GM15510 (cell line): ENCODE measurements around the gene PRKAG2.

ENCODE experiments used
- POLR2A ChIP-seq: IDR thresholded peaks from 3 replicates; pipeline ENCODE4 v1.6.1; 2011; ENCODE audit warnings: borderline replicate concordance; ENCODE audit not compliant: insufficient read length; ENCODE audit errors: extremely low read depth

PRKAG2 gene

GRCh38 chr7:151595702-151596350 is 281.1 kb downstream of the PRKAG2 start:
- TF ChIP-seq POLR2A, result no peak

- no peak for TF ChIP-seq POLR2A
Observed at GRCh38 chr7:151592868-151593486, 283.9 kb downstream of the PRKAG2 start.

GRCh38 chr7:151592330-151592729 is 284.6 kb downstream of the PRKAG2 start:
- TF ChIP-seq POLR2A, result no peak

GRCh38 chr7:151591866-151592265 is 285.0 kb downstream of the PRKAG2 start:
- no peak for TF ChIP-seq POLR2A

GRCh38 chr7:151590850-151591771 is 285.8 kb downstream of the PRKAG2 start:
- no peak for TF ChIP-seq POLR2A

- no peak for TF ChIP-seq POLR2A
Observed at GRCh38 chr7:151590071-151590849, 286.7 kb downstream of the PRKAG2 start.

- no peak for TF ChIP-seq POLR2A
Observed at GRCh38 chr7:151588982-151589381, 287.9 kb downstream of the PRKAG2 start.

GRCh38 chr7:151586531-151587260 is 290.2 kb downstream of the PRKAG2 start:
- TF ChIP-seq POLR2A, result no peak

GRCh38 chr7:151585744-151586393 is 291.0 kb downstream of the PRKAG2 start:
- no peak for TF ChIP-seq POLR2A

- TF ChIP-seq POLR2A, result no peak
Observed at GRCh38 chr7:151581741-151582140, 295.2 kb downstream of the PRKAG2 start.

GRCh38 chr7:151579644-151580043 is 297.3 kb downstream of the PRKAG2 start:
- no peak for TF ChIP-seq POLR2A

GRCh38 chr7:151575410-151575809 is 301.5 kb downstream of the PRKAG2 start:
- no peak for TF ChIP-seq POLR2A

GRCh38 chr7:151572136-151572535 is 304.8 kb downstream of the PRKAG2 start:
- no peak for TF ChIP-seq POLR2A
